Sigmoid colon (tissue), 4 donors: ENCODE data around the gene WDR33.

Source experiments
- EP300 ChIP-seq, 4 donors: sonication (generic); formaldehyde crosslinking; IDR thresholded peaks; one replicate each; pipeline ENCODE4 v1.6.1; 2017; ENCODE audit warnings: antibody characterized with exemption in 4 of 4
- POLR2A ChIP-seq, 2 donors: fragments of 450-650 bp; IDR thresholded peaks; one replicate each; pipeline ENCODE4 v1.6.1; 2016; ENCODE audit warnings: antibody characterized with exemption in 2 of 2, mild to moderate bottlenecking in 2 of 2, moderate library complexity in 2 of 2
- POLR2AphosphoS5 ChIP-seq, 4 donors: sonication (generic); formaldehyde crosslinking; IDR thresholded peaks; one replicate each; pipeline ENCODE4 v1.6.1; 2017; ENCODE audit warnings: antibody characterized with exemption in 4 of 4
- TF ChIP-seq, protein P1 (sequence below), 4 experiments: fragments of 450-650 bp in 3 of 4; fragments of 200-600 bp in 1 of 4; IDR thresholded peaks; one replicate each; pipeline ENCODE4 v1.5.1; 2016 to 2019; ENCODE audit warnings: antibody characterized with exemption in 4 of 4, mild to moderate bottlenecking in 3 of 4, moderate library complexity in 2 of 4

DNA sequence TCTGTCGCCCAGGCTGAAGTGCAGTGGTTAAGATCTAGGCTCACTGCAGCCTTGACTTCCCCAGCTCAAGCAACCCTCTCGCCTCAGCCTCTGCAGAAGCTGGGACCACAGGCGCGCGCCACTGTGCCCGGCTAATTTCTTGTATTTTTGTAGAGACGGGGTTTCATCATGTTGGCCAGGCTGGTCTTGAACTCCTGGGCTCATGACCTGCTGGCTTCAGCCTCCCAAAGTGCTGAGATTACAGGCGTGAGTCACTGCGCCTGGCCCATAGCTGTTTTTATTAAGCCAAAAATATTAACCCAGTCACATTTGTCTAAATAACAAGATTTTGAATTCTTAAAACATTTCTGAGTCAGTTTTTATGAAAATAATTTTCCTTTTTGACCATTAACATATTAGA, 116.0 kb downstream of the WDR33 start:
- TF ChIP-seq POLR2A (IDR thresholded peaks at IDR 0.05) = no peak
- TF ChIP-seq, protein P1, sequence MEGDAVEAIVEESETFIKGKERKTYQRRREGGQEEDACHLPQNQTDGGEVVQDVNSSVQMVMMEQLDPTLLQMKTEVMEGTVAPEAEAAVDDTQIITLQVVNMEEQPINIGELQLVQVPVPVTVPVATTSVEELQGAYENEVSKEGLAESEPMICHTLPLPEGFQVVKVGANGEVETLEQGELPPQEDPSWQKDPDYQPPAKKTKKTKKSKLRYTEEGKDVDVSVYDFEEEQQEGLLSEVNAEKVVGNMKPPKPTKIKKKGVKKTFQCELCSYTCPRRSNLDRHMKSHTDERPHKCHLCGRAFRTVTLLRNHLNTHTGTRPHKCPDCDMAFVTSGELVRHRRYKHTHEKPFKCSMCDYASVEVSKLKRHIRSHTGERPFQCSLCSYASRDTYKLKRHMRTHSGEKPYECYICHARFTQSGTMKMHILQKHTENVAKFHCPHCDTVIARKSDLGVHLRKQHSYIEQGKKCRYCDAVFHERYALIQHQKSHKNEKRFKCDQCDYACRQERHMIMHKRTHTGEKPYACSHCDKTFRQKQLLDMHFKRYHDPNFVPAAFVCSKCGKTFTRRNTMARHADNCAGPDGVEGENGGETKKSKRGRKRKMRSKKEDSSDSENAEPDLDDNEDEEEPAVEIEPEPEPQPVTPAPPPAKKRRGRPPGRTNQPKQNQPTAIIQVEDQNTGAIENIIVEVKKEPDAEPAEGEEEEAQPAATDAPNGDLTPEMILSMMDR (IDR thresholded peaks at IDR 0.05) = no peak
- no peak for TF ChIP-seq EP300 (IDR thresholded peaks at IDR 0.05)
- TF ChIP-seq POLR2AphosphoS5 (IDR thresholded peaks at IDR 0.05) = no peak
